ENCODE results near the gene PKHD1. TPM values are rescaled to one million over a fixed set of nuclear protein-coding genes. Genes with fewer than 3 reads are reported as not detected.

PKHD1 gene
- total RNA-seq, 4 donors from 2014 or later, result 0.53 to 0.83 (median 0.60) TPM

- H3K4me3 ChIP-seq, result no peak overlapping the region
- H3K9me3 ChIP-seq, result no peaks in the 10 kb centered on the region
- H3K27me3 ChIP-seq, result no peaks in the 10 kb centered on the region
- DNase-seq, result no peak
- H3K4me1 ChIP-seq, result no peaks in the 10 kb centered on the region
- TF ChIP-seq, protein P1, sequence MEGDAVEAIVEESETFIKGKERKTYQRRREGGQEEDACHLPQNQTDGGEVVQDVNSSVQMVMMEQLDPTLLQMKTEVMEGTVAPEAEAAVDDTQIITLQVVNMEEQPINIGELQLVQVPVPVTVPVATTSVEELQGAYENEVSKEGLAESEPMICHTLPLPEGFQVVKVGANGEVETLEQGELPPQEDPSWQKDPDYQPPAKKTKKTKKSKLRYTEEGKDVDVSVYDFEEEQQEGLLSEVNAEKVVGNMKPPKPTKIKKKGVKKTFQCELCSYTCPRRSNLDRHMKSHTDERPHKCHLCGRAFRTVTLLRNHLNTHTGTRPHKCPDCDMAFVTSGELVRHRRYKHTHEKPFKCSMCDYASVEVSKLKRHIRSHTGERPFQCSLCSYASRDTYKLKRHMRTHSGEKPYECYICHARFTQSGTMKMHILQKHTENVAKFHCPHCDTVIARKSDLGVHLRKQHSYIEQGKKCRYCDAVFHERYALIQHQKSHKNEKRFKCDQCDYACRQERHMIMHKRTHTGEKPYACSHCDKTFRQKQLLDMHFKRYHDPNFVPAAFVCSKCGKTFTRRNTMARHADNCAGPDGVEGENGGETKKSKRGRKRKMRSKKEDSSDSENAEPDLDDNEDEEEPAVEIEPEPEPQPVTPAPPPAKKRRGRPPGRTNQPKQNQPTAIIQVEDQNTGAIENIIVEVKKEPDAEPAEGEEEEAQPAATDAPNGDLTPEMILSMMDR (IDR thresholded peaks at IDR 0.05), result no peak
- TF ChIP-seq POLR2A (IDR thresholded peaks at IDR 0.05), result no peak
- no peak overlapping the region for H3K27ac ChIP-seq
- no peaks in the 10 kb centered on the region for H3K36me3 ChIP-seq
These were observed 412.1 kb downstream of the PKHD1 start for GRCh38 chr6:51675020-51675921.

GRCh38 chr6:51663525-51663924, 423.9 kb downstream of the PKHD1 start:
- H3K27me3 ChIP-seq, result no peaks in the 10 kb centered on the region
- H3K9me3 ChIP-seq, result no peaks in the 10 kb centered on the region
- DNase-seq, result no peak
- no peaks in the 10 kb centered on the region for H3K4me1 ChIP-seq
- no peaks in the 10 kb centered on the region for H3K36me3 ChIP-seq
- H3K4me3 ChIP-seq, result no peak overlapping the region
- no peak overlapping the region for H3K27ac ChIP-seq
- TF ChIP-seq POLR2A (IDR thresholded peaks at IDR 0.05), result no peak
- TF ChIP-seq, protein P1 (IDR thresholded peaks at IDR 0.05), result no peak

- Histone ChIP-seq H3K4me3 (no peak overlapping the region), H3K36me3 (no peaks in the 10 kb centered on the region), H3K27me3 (no peaks in the 10 kb centered on the region), H3K27ac (no peak overlapping the region), H3K9me3 (no peaks in the 10 kb centered on the region), H3K4me1 (no peaks in the 10 kb centered on the region)
- no peak for TF ChIP-seq POLR2A (IDR thresholded peaks at IDR 0.05)
- TF ChIP-seq, protein P1 (IDR thresholded peaks at IDR 0.05), result no peak
- no peak for DNase-seq
These were observed 426.6 kb downstream of the PKHD1 start for GRCh38 chr6:51660767-51661166.

DNA sequence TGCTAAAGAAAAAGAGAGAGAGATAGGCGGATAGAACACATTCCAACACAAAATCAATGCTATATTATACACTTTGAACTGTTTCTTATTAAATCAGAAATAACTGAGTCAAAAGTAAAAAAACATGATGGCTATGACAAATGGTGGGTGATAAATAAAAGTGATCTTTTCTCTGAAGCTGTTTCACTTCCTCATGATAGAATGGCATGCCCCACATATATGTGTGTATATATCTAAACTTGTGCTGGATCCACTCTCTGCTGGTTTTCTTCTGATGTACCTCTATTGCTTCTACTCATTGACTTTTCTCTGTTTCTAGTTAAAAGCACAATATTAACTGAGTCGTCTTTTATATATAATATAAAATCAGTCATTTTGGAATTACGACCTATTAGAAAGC, 429.9 kb downstream of the PKHD1 start:
- H3K36me3 ChIP-seq, result no peaks in the 10 kb centered on the region
- H3K27me3 ChIP-seq, result no peaks in the 10 kb centered on the region
- H3K4me3 ChIP-seq, result no peak overlapping the region

DNA sequence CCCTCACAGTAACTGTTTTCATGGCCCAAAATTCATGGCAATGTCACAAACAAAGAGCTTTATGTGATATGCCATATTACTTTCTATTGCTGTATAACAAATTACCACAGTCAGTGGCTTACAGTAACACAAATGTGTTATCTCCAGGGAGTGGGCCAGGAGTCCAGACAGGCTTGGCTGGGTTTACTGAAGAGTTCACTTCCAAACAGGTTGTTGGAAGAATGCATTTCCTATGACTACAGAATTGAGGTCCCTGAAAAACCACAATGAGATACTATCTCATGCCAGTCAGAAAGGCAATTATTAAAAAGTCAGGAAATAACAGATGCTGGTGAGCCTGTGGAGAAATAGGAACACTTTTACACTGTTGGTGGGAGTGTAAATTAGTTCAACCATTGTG, 431.9 kb downstream of the PKHD1 start:
- no peaks in the 10 kb centered on the region for H3K4me1 ChIP-seq
- H3K27ac ChIP-seq, result no peak overlapping the region
- H3K4me3 ChIP-seq, result no peak overlapping the region
- no peaks in the 10 kb centered on the region for H3K27me3 ChIP-seq
- DNase-seq, result no peak
- TF ChIP-seq POLR2A (IDR thresholded peaks at IDR 0.05), result no peak
- TF ChIP-seq, protein P1 (IDR thresholded peaks at IDR 0.05), result no peak
- no peaks in the 10 kb centered on the region for H3K36me3 ChIP-seq
- H3K9me3 ChIP-seq, result no peaks in the 10 kb centered on the region

More for the DNA sequence above, 429.9 kb downstream of the PKHD1 start:
- no peak for DNase-seq
- Histone ChIP-seq H3K9me3 (no peaks in the 10 kb centered on the region), H3K4me1 (no peaks in the 10 kb centered on the region), H3K27ac (no peak overlapping the region)
- no peak for TF ChIP-seq POLR2A (IDR thresholded peaks at IDR 0.05)
- TF ChIP-seq, protein P1 (IDR thresholded peaks at IDR 0.05), result no peak
